Sigmoid colon (tissue), 7 donors: Measurements from ENCODE around the gene FN1. TPM values are rescaled to one million over a fixed set of nuclear protein-coding genes. Genes with fewer than 3 reads are reported as not detected.
"Not testable (repeated sequence)": the region's sequence is repeated elsewhere in the genome, so short reads cannot be mapped to it uniquely, and the experiment has no call there.

Experiments
- DNase-seq: peaks from one replicate; pipeline ENCODE4 v3.0.0-alpha.2; 2019
- H3K27ac ChIP-seq, 4 donors: fragments of 200-600 bp; sonication (generic); one replicate each; pipeline ENCODE4 v1.5.1; 2016 to 2019; ENCODE audit warnings: mild to moderate bottlenecking in 1 of 4
- H3K27me3 ChIP-seq, 3 donors: fragments of 200-600 bp; sonication (generic); one replicate each; pipeline ENCODE4 v1.5.1; 2019; ENCODE audit warnings: mild to moderate bottlenecking in 1 of 3
- H3K36me3 ChIP-seq, 4 donors: fragments of 200-600 bp; sonication (generic); one replicate each; pipeline ENCODE4 v1.5.1; 2016 to 2019
- H3K4me1 ChIP-seq, 4 donors: fragments of 200-600 bp; sonication (generic); one replicate each; pipeline ENCODE4 v1.5.1; 2017 to 2019
- H3K4me3 ChIP-seq, 4 donors: fragments of 200-600 bp; sonication (generic); one replicate each; pipeline ENCODE4 v1.5.1; 2017 to 2019; ENCODE audit warnings: mild to moderate bottlenecking in 2 of 4, moderate library complexity in 1 of 4
- H3K9me3 ChIP-seq, 4 donors: fragments of 200-600 bp in 3 of 4; sonication (generic) in 3 of 4; one replicate each; pipeline versions ENCODE4 v1.5.1 to v1.6.1; 2013 to 2019
- EP300 ChIP-seq, 4 donors: sonication (generic); formaldehyde crosslinking; IDR thresholded peaks; one replicate each; pipeline ENCODE4 v1.6.1; 2017; ENCODE audit warnings: antibody characterized with exemption in 4 of 4
- POLR2A ChIP-seq, 2 donors: fragments of 450-650 bp; IDR thresholded peaks; one replicate each; pipeline ENCODE4 v1.6.1; 2016; ENCODE audit warnings: antibody characterized with exemption in 2 of 2, mild to moderate bottlenecking in 2 of 2, moderate library complexity in 2 of 2
- POLR2AphosphoS5 ChIP-seq, 4 donors: sonication (generic); formaldehyde crosslinking; IDR thresholded peaks; one replicate each; pipeline ENCODE4 v1.6.1; 2017; ENCODE audit warnings: antibody characterized with exemption in 4 of 4
- WGBS, 2 donors: extraction: QIAGEN DNeasy Blood & Tissue Kit; methylation state at CpG; one replicate each; pipeline ENCODE4 v1.1.7; 2013; 5-methylcytosine and 5-hydroxymethylcytosine counted together
- intact Hi-C: fragments of 100-400 bp; cut with DNase I; formaldehyde crosslinking; loops from one replicate; pipeline ENCODE4 v1.15.1; 2023
- polyA plus RNA-seq, 3 donors: library from polyadenylated mRNA; stranded (reverse); fragments of 200-250 nt; gene quantifications; one replicate each; pipeline ENCODE4 v1.2.3, GENCODE V29; 2013
- total RNA-seq, 4 donors: library from RNA; depleted of rRNA; stranded (reverse); fragments of >200 nt; gene quantifications; one replicate each; pipeline ENCODE4 v1.1.0, GENCODE V29; 2016
- TF ChIP-seq, protein P1 (sequence below), 4 experiments: fragments of 450-650 bp in 3 of 4; fragments of 200-600 bp in 1 of 4; IDR thresholded peaks; one replicate each; pipeline ENCODE4 v1.5.1; 2016 to 2019; ENCODE audit warnings: antibody characterized with exemption in 4 of 4, mild to moderate bottlenecking in 3 of 4, moderate library complexity in 2 of 4
- donor health status: healthy with polysubstance abuse.
- donor health status: Bipolar disorder and iron deficiency.
- donor health status: healthy.

The FN1 gene
- total and polyA plus RNA-seq, 7 donors: 13.6 to 3,059 (median 671) TPM

DNA sequence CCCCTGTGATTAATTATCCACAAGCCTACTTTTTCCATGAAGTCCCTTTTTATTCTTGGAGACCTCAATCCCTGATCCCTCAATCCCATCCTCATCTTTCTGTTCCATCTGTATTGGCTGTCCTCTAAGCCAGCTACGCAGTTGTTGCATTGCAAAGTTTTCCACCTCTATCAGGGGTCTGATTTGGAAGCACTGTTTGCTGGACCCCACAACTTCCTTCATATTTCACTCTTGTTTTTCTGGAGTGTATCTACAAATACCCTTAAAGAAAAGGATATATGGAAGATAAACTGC lies 22.4 kb downstream of the FN1 start:
- Histone ChIP-seq H3K4me3 (no peak overlapping the region), H3K4me1 (peaks cover 0 to 50% (median 29%) of the 10 kb centered on the region in 4 donors), H3K27me3 (no peaks in the 10 kb centered on the region), H3K27ac (peak overlapping the region in 3 of 4 donors; percentile 38 to 53 (median 41)), H3K9me3 (no peaks in the 10 kb centered on the region), H3K36me3 (peaks cover 20 to 100% (median 47%) of the 10 kb centered on the region in 4 donors)
- no peak for DNase-seq
- intact Hi-C loops: no loop called here
- WGBS, 2 donors: 92 to 96% methylated on average over 1 of the region's 1 CpG
- TF ChIP-seq POLR2A (IDR thresholded peaks at IDR 0.05): no peak
- no peak for TF ChIP-seq POLR2AphosphoS5 (IDR thresholded peaks at IDR 0.05)
- TF ChIP-seq, protein P1, sequence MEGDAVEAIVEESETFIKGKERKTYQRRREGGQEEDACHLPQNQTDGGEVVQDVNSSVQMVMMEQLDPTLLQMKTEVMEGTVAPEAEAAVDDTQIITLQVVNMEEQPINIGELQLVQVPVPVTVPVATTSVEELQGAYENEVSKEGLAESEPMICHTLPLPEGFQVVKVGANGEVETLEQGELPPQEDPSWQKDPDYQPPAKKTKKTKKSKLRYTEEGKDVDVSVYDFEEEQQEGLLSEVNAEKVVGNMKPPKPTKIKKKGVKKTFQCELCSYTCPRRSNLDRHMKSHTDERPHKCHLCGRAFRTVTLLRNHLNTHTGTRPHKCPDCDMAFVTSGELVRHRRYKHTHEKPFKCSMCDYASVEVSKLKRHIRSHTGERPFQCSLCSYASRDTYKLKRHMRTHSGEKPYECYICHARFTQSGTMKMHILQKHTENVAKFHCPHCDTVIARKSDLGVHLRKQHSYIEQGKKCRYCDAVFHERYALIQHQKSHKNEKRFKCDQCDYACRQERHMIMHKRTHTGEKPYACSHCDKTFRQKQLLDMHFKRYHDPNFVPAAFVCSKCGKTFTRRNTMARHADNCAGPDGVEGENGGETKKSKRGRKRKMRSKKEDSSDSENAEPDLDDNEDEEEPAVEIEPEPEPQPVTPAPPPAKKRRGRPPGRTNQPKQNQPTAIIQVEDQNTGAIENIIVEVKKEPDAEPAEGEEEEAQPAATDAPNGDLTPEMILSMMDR (IDR thresholded peaks at IDR 0.05): no peak
- no peak for TF ChIP-seq EP300 (IDR thresholded peaks at IDR 0.05)

DNA sequence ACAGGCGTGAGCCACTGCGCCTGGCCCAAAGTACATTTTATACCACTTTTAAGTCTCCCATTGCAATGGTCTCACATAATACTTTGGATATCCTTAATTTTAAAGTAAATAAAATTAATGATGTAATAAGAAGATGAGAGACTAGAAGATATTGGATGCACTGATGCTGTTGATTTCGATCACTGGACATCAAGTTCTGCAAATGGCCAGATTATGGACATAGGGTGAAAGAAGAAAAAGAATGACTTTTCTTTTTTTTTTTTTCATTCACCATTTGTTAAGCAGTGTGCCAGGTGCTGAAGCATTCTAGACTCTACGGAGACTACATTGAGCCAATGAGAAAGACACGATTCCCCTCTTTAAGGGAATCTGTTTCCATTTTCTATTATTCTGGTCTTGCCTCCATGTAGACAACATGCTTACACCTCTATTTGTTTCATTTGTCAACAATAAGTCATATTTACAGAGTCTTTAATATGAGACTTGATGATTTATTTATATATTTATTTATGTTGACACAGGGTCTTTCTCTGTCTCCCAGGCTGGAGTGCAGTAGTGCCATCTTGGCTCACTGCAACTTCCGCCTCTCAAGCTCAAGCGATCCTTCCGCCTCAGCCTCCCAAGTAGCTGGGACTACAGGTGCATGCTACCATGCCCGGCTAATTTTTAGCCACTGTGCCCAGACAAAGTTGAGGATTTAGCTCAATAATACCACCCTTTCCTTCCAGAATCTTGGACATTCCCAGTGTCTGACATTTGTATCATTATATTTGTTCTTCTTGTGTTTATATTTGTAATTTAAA lies 23.7 kb downstream of the FN1 start:
- H3K9me3 ChIP-seq: no peaks in the 10 kb centered on the region
- H3K4me3 ChIP-seq: no peak overlapping the region
- no peak for DNase-seq
- TF ChIP-seq, protein P1 (IDR thresholded peaks at IDR 0.05): no peak
- TF ChIP-seq EP300 (IDR thresholded peaks at IDR 0.05) (no peak), POLR2AphosphoS5 (IDR thresholded peaks at IDR 0.05) (no peak), POLR2A (IDR thresholded peaks at IDR 0.05) (no peak)
- peak overlapping the region in 3 of 4 donors; percentile 66 to 73 (median 71) for H3K27ac ChIP-seq
- H3K4me1 ChIP-seq: peaks cover 0 to 38% (median 18%) of the 10 kb centered on the region in 4 donors
- intact Hi-C loops: no loop called here
- peaks cover 29 to 100% (median 53%) of the 10 kb centered on the region in 4 donors for H3K36me3 ChIP-seq
- no peaks in the 10 kb centered on the region for H3K27me3 ChIP-seq
- WGBS, 2 donors: 95 to 98% methylated on average over 9 of the region's 9 CpGs

DNA sequence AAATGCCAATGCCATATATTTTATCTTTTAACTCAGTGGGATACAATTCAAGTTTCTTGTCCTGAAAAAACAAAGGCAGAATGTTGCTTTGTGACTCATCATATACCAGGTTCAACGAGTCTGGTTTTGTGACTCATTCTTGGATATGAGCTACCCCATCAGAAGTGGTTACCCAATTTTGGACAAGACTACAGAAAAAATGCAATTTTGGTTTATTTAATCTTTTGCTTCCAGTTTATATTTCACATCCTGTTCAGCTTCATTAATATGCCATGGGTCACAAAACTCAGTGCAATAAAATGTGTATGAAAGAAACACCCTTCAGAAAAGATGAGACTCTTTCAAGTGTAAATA lies 25.0 kb downstream of the FN1 start:
- Histone ChIP-seq H3K36me3 (peaks cover 38 to 100% (median 62%) of the 10 kb centered on the region in 4 donors), H3K4me1 (peaks cover 0 to 26% (median 11%) of the 10 kb centered on the region in 4 donors), H3K9me3 (no peaks in the 10 kb centered on the region), H3K27ac (peak overlapping the region; percentile 23 to 73 (median 68)), H3K4me3 (no peak overlapping the region), H3K27me3 (no peaks in the 10 kb centered on the region)
- 15 to 31% methylated on average over 1 of the region's 1 CpG for WGBS, 2 donors
- no peak for DNase-seq
- intact Hi-C loops: no loop called here
- TF ChIP-seq POLR2A (IDR thresholded peaks at IDR 0.05) (no peak), POLR2AphosphoS5 (IDR thresholded peaks at IDR 0.05) (peak in 2 of 4 donors; percentile 48 to 63)

DNA sequence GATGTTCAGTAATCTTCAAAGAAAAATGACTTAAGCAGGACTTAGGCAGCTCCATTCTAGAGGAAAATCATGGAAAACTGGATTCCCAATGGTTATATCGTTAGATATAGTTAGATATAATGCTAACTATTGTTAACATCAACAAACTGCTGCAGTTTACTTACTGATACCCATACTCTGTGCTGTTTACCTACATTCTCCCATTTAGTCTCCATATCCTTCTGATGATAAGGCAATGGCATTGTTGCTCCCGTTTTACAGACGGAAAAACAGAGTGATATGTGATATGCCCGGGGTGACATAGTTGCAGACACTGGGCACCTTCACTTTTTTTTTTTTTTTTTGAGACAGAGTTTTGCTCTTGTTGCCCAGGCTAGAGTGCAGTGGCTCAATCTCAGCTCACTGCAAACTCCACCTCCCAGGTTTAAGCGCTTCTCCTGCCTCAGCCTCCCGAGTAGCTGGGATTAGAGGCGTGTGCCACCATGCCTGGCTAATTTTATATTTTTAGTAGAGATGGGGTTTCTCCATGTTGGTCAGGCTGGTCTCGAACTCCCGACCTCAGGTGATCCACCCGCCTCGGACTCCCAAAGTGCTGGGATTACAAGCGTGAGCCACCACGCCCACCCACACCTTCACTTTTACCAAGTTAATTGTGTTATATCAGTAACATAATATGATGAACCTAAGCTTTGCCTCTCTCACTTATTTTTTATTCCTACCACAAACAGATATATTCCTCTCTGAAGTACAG lies 25.5 kb downstream of the FN1 start:
- H3K4me3 ChIP-seq, H3K27me3 ChIP-seq, intact Hi-C loops, H3K9me3 ChIP-seq, DNase-seq: not testable (repeated sequence)
- Histone ChIP-seq H3K27ac (peak overlapping the region; percentile 23 to 73 (median 68)), H3K36me3 (peaks cover 42 to 100% (median 63%) of the 10 kb centered on the region in 4 donors), H3K4me1 (peaks cover 0 to 22% (median 9%) of the 10 kb centered on the region in 4 donors)
- WGBS, 2 donors: 92% methylated on average over 13 of the region's 13 CpGs

DNA sequence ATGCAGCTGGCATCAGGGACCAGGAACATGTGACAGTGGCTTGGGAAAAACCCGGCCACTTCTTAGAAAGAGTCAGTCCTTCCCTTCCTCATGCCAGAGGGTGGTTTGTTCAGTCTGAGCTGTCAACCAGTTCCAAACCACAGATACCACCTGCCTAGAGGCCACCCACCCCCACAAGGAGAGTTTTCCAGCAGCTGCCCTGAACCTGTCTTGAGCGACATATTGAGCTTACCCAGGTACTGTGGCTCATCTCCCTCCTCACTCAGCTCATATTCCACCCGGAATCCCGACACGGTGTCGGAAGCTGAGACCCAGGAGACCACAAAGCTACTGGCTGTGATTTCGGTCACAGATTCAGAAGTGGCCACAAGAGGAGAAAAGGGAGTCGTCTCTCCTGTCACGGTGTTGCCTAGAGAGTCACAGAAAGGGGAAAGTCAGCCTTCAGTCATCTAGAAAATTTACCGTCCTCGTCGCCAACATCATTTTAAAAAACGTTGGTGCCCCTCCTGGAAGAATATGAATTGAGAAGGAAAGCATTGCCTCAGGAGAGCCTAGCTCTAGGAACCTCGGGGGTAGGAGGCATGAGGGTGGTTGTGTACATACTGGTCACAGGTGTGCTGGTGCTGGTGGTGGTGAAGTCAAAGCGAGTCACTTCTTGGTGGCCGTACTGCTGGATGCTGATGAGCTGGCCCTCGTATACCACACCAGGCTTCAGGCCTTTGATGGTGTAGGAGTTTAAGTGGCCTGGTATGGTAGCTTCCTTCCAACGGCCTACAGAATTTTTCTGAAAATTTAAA lies 26.3 kb downstream of the FN1 start:
- no peaks in the 10 kb centered on the region for H3K27me3 ChIP-seq
- no peaks in the 10 kb centered on the region for H3K9me3 ChIP-seq
- peak overlapping the region; percentile 14 to 73 (median 68) for H3K27ac ChIP-seq
- no peak overlapping the region for H3K4me3 ChIP-seq
- peaks cover 43 to 100% (median 67%) of the 10 kb centered on the region in 4 donors for H3K36me3 ChIP-seq
- H3K4me1 ChIP-seq: peaks cover 0 to 26% (median 12%) of the 10 kb centered on the region in 4 donors
- WGBS, 2 donors: 90 to 94% methylated on average over 18 of the region's 18 CpGs
- DNase-seq: no peak
- intact Hi-C loops: loop anchor here (5.0 kb wide), 1 partner anchor 42 kb away; no protein-coding TSS in a partner anchor
- TF ChIP-seq POLR2AphosphoS5 (IDR thresholded peaks at IDR 0.05) (peak in 1 of 4 donors; percentile 1), POLR2A (IDR thresholded peaks at IDR 0.05) (no peak)

DNA sequence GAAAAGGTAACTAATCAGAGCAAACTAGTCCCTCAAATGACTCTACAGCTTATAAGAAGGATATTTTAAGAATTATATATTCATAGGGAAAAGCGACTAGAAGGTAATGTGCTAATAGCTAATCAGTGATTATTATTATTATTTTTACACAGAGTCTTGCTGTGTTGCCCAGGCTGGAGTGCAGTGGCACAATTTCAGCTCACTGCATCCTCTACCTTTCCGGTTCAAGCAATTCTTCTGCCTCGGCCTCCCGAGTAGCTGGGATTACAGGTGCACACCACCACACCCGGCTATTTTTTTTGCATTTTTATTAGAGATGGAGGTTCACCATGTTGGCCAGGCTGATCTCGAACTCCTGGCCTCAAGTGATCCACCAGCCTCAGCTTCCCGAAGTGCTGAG lies 27.4 kb downstream of the FN1 start:
- H3K36me3 ChIP-seq: peaks cover 49 to 100% (median 61%) of the 10 kb centered on the region in 4 donors
- H3K9me3 ChIP-seq, H3K27me3 ChIP-seq, H3K4me3 ChIP-seq, DNase-seq: not testable (repeated sequence)
- WGBS, 2 donors: 82 to 93% methylated on average over 7 of the region's 7 CpGs
- intact Hi-C loops: loop anchor here (5.0 kb wide), 1 partner anchor 41 kb away; no protein-coding TSS in a partner anchor
- peaks cover 0 to 29% (median 17%) of the 10 kb centered on the region in 4 donors for H3K4me1 ChIP-seq
- peak overlapping the region in 3 of 4 donors; percentile 66 to 73 (median 71) for H3K27ac ChIP-seq
